ENCODE data around the gene GALNT2. TPM values are rescaled to one million over a fixed set of nuclear protein-coding genes. Genes with fewer than 3 reads are reported as not detected.

Gene GALNT2
- polyA plus RNA-seq, 1 of the 3 experiments (the other 2 are of a cell fraction) = 118 TPM

GRCh38 chr1:230105754-230106625, 39.0 kb downstream of the GALNT2 start:
- Histone ChIP-seq H3K4me2 (peak overlapping the region; percentile 67), H4K20me1 (ENCODE audit: insufficient read depth) (peaks cover 12% of the 10 kb centered on the region), H3F3A (replicated peaks; ENCODE audit: insufficient read depth) (peaks cover 19% of the 10 kb centered on the region), H2AFZ (ENCODE audit: low read depth) (no peak overlapping the region), H3K79me2 (ENCODE audit: insufficient read depth) (peaks cover 74% of the 10 kb centered on the region), H3K9me2 (no peaks in the 10 kb centered on the region), H3K9ac (peak overlapping the region; percentile 40; the same call in 1 of the 2 replicates), H3K9me3 (no peaks in the 10 kb centered on the region), H3K27ac (ENCODE audit: low read depth in 2 of 2, low read length in 1 of 2) (peak overlapping the region; percentile 85 to 88; a peak in 3 of 4 replicates), H3K4me3 (ENCODE audit: low read depth in 2 of 2, low read length in 1 of 2) (no peak overlapping the region), H3K4me1 (ENCODE audit: control insufficient read depth in 1 of 2, insufficient read depth in 2 of 2, low read depth in 1 of 2, low read length in 1 of 2) (peaks cover 52 to 64% of the 10 kb centered on the region in 2 experiments), H3K36me3 (replicated peaks in 1 of 2; ENCODE audit: control insufficient read depth in 1 of 2, insufficient read depth in 2 of 2, low read length in 1 of 2) (peaks cover 0 to under 1% of the 10 kb centered on the region in 2 experiments), H3K27me3 (ENCODE audit: insufficient read depth) (no peaks in the 10 kb centered on the region)
- WGBS (ENCODE audit: low lambda C conversion rate) = 50% methylated on average over 8 of the region's 10 CpGs
- TF ChIP-seq FOSL2 (IDR thresholded peaks at IDR 0.05; ENCODE audit: borderline replicate concordance, low read depth) (peak; percentile 11; the same call in 1 of the 2 replicates), USF2 (IDR thresholded peaks at IDR 0.05; ENCODE audit: borderline replicate concordance, low read depth, low read length) (no peak), CHD2 (IDR thresholded peaks at IDR 0.05; ENCODE audit: low read length, partially characterized antibody) (no peak), ZBTB33 (IDR thresholded peaks at IDR 0.05; ENCODE audit: borderline replicate concordance, low read depth) (no peak)
- DNase-seq = no peak
- POLR2A ChIA-PET = no interaction called here
- CTCF ChIA-PET = no interaction called here

GRCh38 chr1:230107941-230108340, 40.9 kb downstream of the GALNT2 start:
- no peak overlapping the region for H3K4me3 ChIP-seq (ENCODE audit: low read depth in 2 of 2, low read length in 1 of 2)
- no peaks in the 10 kb centered on the region for H3K9me3 ChIP-seq
- no peak overlapping the region for H3K27ac ChIP-seq (ENCODE audit: low read depth in 2 of 2, low read length in 1 of 2)
- 94% methylated on average over 4 of the region's 6 CpGs for WGBS (ENCODE audit: low lambda C conversion rate)
- H2AFZ ChIP-seq (ENCODE audit: low read depth) = no peak overlapping the region
- H4K20me1 ChIP-seq (ENCODE audit: insufficient read depth) = peaks cover 31% of the 10 kb centered on the region
- H3K9ac ChIP-seq = no peak overlapping the region
- no peak for TF ChIP-seq FOSL2 (IDR thresholded peaks at IDR 0.05; ENCODE audit: borderline replicate concordance, low read depth)
- TF ChIP-seq RCOR1 (IDR thresholded peaks at IDR 0.05; ENCODE audit: low read length) = no peak
- TF ChIP-seq EP300 (IDR thresholded peaks at IDR 0.05; ENCODE audit: borderline replicate concordance in 1 of 2, low read depth in 1 of 2, low read length in 1 of 2) = no peak
- no peak for TF ChIP-seq CTCF (IDR thresholded peaks at IDR 0.05)
- no peak for TF ChIP-seq SIN3A (IDR thresholded peaks at IDR 0.05; ENCODE audit: borderline replicate concordance, low read depth, low read length)
- TF ChIP-seq JUND (IDR thresholded peaks at IDR 0.05) = no peak
- no peak for TF ChIP-seq RFX5 (IDR thresholded peaks at IDR 0.05; ENCODE audit: low read length)
- TF ChIP-seq MEF2A (IDR thresholded peaks at IDR 0.05; ENCODE audit: borderline replicate concordance, low read depth) = no peak
- TF ChIP-seq NFIC (IDR thresholded peaks at IDR 0.05; ENCODE audit: borderline replicate concordance) = no peak
- no peak for TF ChIP-seq TEAD4 (IDR thresholded peaks at IDR 0.05; ENCODE audit: borderline replicate concordance, insufficient read depth)
- no peak for TF ChIP-seq USF1 (IDR thresholded peaks at IDR 0.05; ENCODE audit: borderline replicate concordance, low read depth)
- no peak for TF ChIP-seq SMC3 (IDR thresholded peaks at IDR 0.05; ENCODE audit: low read depth, low read length)
- TF ChIP-seq YY1 (IDR thresholded peaks at IDR 0.05; ENCODE audit: low read depth) = no peak
- TF ChIP-seq GABPA (IDR thresholded peaks at IDR 0.05; ENCODE audit: low read depth) = no peak
- TF ChIP-seq GATA2 (CRISPR knock-in tag; IDR thresholded peaks at IDR 0.05) = no peak
- no peak for TF ChIP-seq TAF1 (IDR thresholded peaks at IDR 0.05; ENCODE audit: borderline replicate concordance, low read depth, low read length)
- no peak for TF ChIP-seq RAD21 (IDR thresholded peaks at IDR 0.05; ENCODE audit: low read length)
- TF ChIP-seq NRF1 (IDR thresholded peaks at IDR 0.05; ENCODE audit: low read depth, low read length) = no peak
- TF ChIP-seq FOXM1 (IDR thresholded peaks at IDR 0.05; ENCODE audit: low read depth) = no peak
- TF ChIP-seq FOXJ3 (CRISPR knock-in tag; IDR thresholded peaks at IDR 0.05) = no peak
- H3K4me1 ChIP-seq (ENCODE audit: control insufficient read depth in 1 of 2, insufficient read depth in 2 of 2, low read depth in 1 of 2, low read length in 1 of 2) = peaks cover 51 to 76% of the 10 kb centered on the region in 2 experiments
- no peak overlapping the region for H3K4me2 ChIP-seq
- H3K36me3 ChIP-seq (replicated peaks in 1 of 2; ENCODE audit: control insufficient read depth in 1 of 2, insufficient read depth in 2 of 2, low read length in 1 of 2) = no peaks in the 10 kb centered on the region
- no peaks in the 10 kb centered on the region for H3K9me2 ChIP-seq
- CTCF ChIA-PET = no interaction called here
- DNase-seq = no peak
- peaks cover 84% of the 10 kb centered on the region for H3K79me2 ChIP-seq (ENCODE audit: insufficient read depth)
- POLR2A ChIA-PET = no interaction called here
- no peaks in the 10 kb centered on the region for H3K27me3 ChIP-seq (ENCODE audit: insufficient read depth)
- peaks cover 19% of the 10 kb centered on the region for H3F3A ChIP-seq (replicated peaks; ENCODE audit: insufficient read depth)
